Superior temporal gyrus (tissue), 1 donor: ENCODE measurements around the gene UFSP2.

ENCODE experiments used
- DNase-seq: peaks from one replicate; pipeline ENCODE4 v3.0.0-alpha.2; 2016; ENCODE audit errors: extremely low spot score

The UFSP2 gene

DNA sequence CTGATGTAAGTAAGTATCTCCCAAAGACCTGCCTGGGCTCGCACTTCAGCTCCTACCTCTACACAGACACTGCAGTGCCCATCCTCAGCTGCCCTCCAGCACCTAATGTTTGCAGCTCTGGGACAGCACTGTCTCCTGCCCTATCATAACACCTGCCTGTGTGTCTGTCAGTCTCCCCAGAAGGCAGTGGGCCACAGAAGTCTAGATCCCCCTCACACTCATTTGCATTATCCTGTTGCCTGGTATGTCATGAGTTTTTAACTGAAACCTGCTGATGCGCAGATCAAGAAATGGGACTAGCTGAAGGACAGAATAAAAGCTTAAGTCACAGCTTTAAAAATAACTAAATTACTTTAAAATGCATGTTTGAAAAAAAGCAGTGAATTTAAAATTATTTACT, 73.0 kb downstream of the UFSP2 start:
- DNase-seq: no peak

- DNase-seq: no peak
Measured at GRCh38 chr4:185352202-185352601, 73.6 kb downstream of the UFSP2 start.

- no peak for DNase-seq
Measured at GRCh38 chr4:185351691-185352090, 74.1 kb downstream of the UFSP2 start.
